ENCODE data around the gene SMCP. TPM values are rescaled to one million over a fixed set of nuclear protein-coding genes. Genes with fewer than 3 reads are reported as not detected.

SMCP gene
- total RNA-seq, 1 donor from 2014 or later: not detected

- DNase-seq: no peak
- Histone ChIP-seq H3K27ac (no peak overlapping the region), H3K9me3 (no peaks in the 10 kb centered on the region), H3K4me1 (no peaks in the 10 kb centered on the region), H3K4me3 (no peak overlapping the region), H3K27me3 (ENCODE audit: low read depth) (no peaks in the 10 kb centered on the region), H3K36me3 (no peaks in the 10 kb centered on the region)
- ATAC-seq: peak in 1 of 2 donors; percentile 14
- TF ChIP-seq CTCF (IDR thresholded peaks at IDR 0.05): no peak
- intact Hi-C loops (cut with DNase I): no loop called here
Observed at GRCh38 chr1:152870831-152871730, 7.0 kb upstream of the SMCP start.

- H3K9me3 ChIP-seq: no peaks in the 10 kb centered on the region
- no peaks in the 10 kb centered on the region for H3K36me3 ChIP-seq
- DNase-seq (no peak), ATAC-seq (no peak)
- H3K4me3 ChIP-seq: no peak overlapping the region
- TF ChIP-seq CTCF (IDR thresholded peaks at IDR 0.05): no peak
- intact Hi-C loops (cut with DNase I): no loop called here
- no peak overlapping the region for H3K27ac ChIP-seq
- no peaks in the 10 kb centered on the region for H3K4me1 ChIP-seq
- H3K27me3 ChIP-seq (ENCODE audit: low read depth): no peaks in the 10 kb centered on the region
Observed at GRCh38 chr1:152871731-152872126, 6.4 kb upstream of the SMCP start.

- H3K9me3 ChIP-seq: no peaks in the 10 kb centered on the region
- no peak for TF ChIP-seq CTCF (IDR thresholded peaks at IDR 0.05)
- ATAC-seq: no peak
- no peaks in the 10 kb centered on the region for H3K36me3 ChIP-seq
- intact Hi-C loops (cut with DNase I): no loop called here
- no peaks in the 10 kb centered on the region for H3K4me1 ChIP-seq
- no peaks in the 10 kb centered on the region for H3K27me3 ChIP-seq (ENCODE audit: low read depth)
- H3K27ac ChIP-seq: no peak overlapping the region
- DNase-seq: no peak
- H3K4me3 ChIP-seq: no peak overlapping the region
Observed at GRCh38 chr1:152873495-152873894, 4.6 kb upstream of the SMCP start.

- intact Hi-C loops (cut with DNase I): no loop called here
Observed at GRCh38 chr1:152876827-152877226, 1.3 kb upstream of the SMCP start.

GRCh38 chr1:152879559-152880198 is 1.6 kb downstream of the SMCP start:
- Histone ChIP-seq H3K4me1 (no peaks in the 10 kb centered on the region), H3K9me3 (no peaks in the 10 kb centered on the region), H3K27ac (no peak overlapping the region), H3K4me3 (no peak overlapping the region), H3K27me3 (ENCODE audit: low read depth) (no peaks in the 10 kb centered on the region), H3K36me3 (no peaks in the 10 kb centered on the region)
- intact Hi-C loops (cut with DNase I): no loop called here
- ATAC-seq (no peak), DNase-seq (no peak)
- TF ChIP-seq CTCF (IDR thresholded peaks at IDR 0.05): no peak

More at GRCh38 chr1:152876827-152877226, 1.3 kb upstream of the SMCP start:
- no peak for TF ChIP-seq CTCF (IDR thresholded peaks at IDR 0.05)
- ATAC-seq (no peak), DNase-seq (no peak)
- no peaks in the 10 kb centered on the region for H3K36me3 ChIP-seq
- no peak overlapping the region for H3K27ac ChIP-seq
- H3K9me3 ChIP-seq: no peaks in the 10 kb centered on the region
- no peaks in the 10 kb centered on the region for H3K27me3 ChIP-seq (ENCODE audit: low read depth)
- no peak overlapping the region for H3K4me3 ChIP-seq
- H3K4me1 ChIP-seq: no peaks in the 10 kb centered on the region
